Tibial nerve (tissue), 4 donors: ENCODE data around the gene PLB1. TPM values are rescaled to one million over a fixed set of nuclear protein-coding genes. Genes with fewer than 3 reads are reported as not detected.

ENCODE experiments used
- DNase-seq, 2 donors: peaks; one replicate each; pipeline ENCODE4 v3.0.0-alpha.2; 2019; ENCODE audit warnings: low spot score in 2 of 2
- H3K27ac ChIP-seq, 4 donors: fragments of 200-600 bp; sonication (generic) in 3 of 4; one replicate each; pipeline ENCODE4 v1.5.1; 2017 to 2019; ENCODE audit warnings: mild to moderate bottlenecking in 1 of 4
- H3K27me3 ChIP-seq, 2 donors: fragments of 200-600 bp; sonication (generic) in 1 of 2; one replicate each; pipeline versions ENCODE4 v1.5.1 to v1.6.0; 2017 to 2019
- H3K36me3 ChIP-seq, 3 donors: fragments of 200-600 bp; sonication (generic); one replicate each; pipeline ENCODE4 v1.5.1; 2018 to 2019
- H3K4me1 ChIP-seq, 4 donors: fragments of 200-600 bp; sonication (generic) in 3 of 4; one replicate each; pipeline ENCODE4 v1.5.1; 2017 to 2019
- H3K4me3 ChIP-seq, 4 donors: fragments of 200-600 bp; sonication (generic) in 3 of 4; one replicate each; pipeline ENCODE4 v1.5.1; 2017 to 2019; ENCODE audit warnings: mild to moderate bottlenecking in 1 of 4, moderate library complexity in 1 of 4
- H3K9me3 ChIP-seq, 4 donors: fragments of 200-600 bp; sonication (generic) in 3 of 4; one replicate each; pipeline ENCODE4 v1.5.1; 2017 to 2019
- EP300 ChIP-seq, 2 donors: sonication (generic); formaldehyde crosslinking; IDR thresholded peaks; one replicate each; pipeline ENCODE4 v1.6.1; 2017; ENCODE audit warnings: antibody characterized with exemption in 2 of 2, mild to moderate bottlenecking in 1 of 2
- POLR2A ChIP-seq, 2 donors: fragments of 450-650 bp; IDR thresholded peaks; one replicate each; pipeline ENCODE4 v1.6.1; 2017; ENCODE audit warnings: antibody characterized with exemption in 2 of 2, mild to moderate bottlenecking in 2 of 2, moderate library complexity in 2 of 2
- WGBS, 2 donors: methylation state at CpG; one replicate each; pipeline ENCODE4 v1.1.5; 2018; 5-methylcytosine and 5-hydroxymethylcytosine counted together
- total RNA-seq, 4 donors: library from RNA; depleted of rRNA; stranded (reverse); fragments of >200 nt; gene quantifications; one replicate each; pipeline ENCODE4 v1.1.0, GENCODE V29; 2016
- TF ChIP-seq, protein P1 (sequence below), 5 experiments: fragments of 200-600 bp in 3 of 5; fragments of 450-650 bp in 2 of 5; sonication (generic) in 3 of 5; IDR thresholded peaks; one replicate each; pipeline ENCODE4 v1.5.1; 2016 to 2019; ENCODE audit warnings: antibody characterized with exemption in 5 of 5, mild to moderate bottlenecking in 3 of 5, moderate library complexity in 2 of 5

PLB1 gene
- total RNA-seq, 4 donors from 2014 or later: 1.7 to 8.4 (median 4.7) TPM

DNA sequence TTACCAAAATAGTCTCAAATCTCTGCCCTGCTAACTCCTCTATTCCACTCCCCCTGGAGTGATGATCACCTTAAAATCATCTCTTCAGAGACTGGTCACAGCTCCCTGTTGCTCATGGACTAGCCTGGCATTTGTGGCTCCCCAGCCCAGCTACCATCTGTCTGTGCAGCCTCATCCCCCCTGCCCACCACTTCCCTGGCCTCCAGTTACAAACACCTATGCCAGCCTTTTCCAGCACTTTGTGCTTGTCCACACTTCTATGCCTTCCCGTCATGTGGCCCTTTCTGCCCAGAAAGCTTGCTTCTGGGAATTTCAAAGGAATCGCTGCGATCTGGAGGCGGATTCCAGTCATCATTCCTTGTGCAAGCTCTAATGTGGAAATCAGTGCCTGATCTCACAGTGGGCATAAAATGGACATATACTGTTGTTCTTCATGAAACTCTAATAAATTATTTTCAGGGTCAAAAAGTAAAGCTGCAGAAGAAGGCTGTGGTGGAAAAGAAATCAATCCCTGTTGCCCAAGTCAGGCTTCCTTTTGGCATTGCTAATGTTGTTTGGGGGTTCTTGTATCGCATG, 19.4 kb downstream of the PLB1 start:
- no peaks in the 10 kb centered on the region for H3K36me3 ChIP-seq
- H3K4me1 ChIP-seq: no peaks in the 10 kb centered on the region
- peaks cover 0 to 14% of the 10 kb centered on the region in 2 donors for H3K27me3 ChIP-seq
- H3K4me3 ChIP-seq: no peak overlapping the region
- H3K27ac ChIP-seq: no peak overlapping the region
- H3K9me3 ChIP-seq: peaks cover 0 to 8% (median 0%) of the 10 kb centered on the region in 4 donors
- TF ChIP-seq, protein P1, sequence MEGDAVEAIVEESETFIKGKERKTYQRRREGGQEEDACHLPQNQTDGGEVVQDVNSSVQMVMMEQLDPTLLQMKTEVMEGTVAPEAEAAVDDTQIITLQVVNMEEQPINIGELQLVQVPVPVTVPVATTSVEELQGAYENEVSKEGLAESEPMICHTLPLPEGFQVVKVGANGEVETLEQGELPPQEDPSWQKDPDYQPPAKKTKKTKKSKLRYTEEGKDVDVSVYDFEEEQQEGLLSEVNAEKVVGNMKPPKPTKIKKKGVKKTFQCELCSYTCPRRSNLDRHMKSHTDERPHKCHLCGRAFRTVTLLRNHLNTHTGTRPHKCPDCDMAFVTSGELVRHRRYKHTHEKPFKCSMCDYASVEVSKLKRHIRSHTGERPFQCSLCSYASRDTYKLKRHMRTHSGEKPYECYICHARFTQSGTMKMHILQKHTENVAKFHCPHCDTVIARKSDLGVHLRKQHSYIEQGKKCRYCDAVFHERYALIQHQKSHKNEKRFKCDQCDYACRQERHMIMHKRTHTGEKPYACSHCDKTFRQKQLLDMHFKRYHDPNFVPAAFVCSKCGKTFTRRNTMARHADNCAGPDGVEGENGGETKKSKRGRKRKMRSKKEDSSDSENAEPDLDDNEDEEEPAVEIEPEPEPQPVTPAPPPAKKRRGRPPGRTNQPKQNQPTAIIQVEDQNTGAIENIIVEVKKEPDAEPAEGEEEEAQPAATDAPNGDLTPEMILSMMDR (IDR thresholded peaks at IDR 0.05): no peak
- no peak for TF ChIP-seq POLR2A (IDR thresholded peaks at IDR 0.05)
- no peak for TF ChIP-seq EP300 (IDR thresholded peaks at IDR 0.05)
- no peak for DNase-seq
- WGBS, 2 donors: 86 to 90% methylated on average over 5 of the region's 5 CpGs

DNA sequence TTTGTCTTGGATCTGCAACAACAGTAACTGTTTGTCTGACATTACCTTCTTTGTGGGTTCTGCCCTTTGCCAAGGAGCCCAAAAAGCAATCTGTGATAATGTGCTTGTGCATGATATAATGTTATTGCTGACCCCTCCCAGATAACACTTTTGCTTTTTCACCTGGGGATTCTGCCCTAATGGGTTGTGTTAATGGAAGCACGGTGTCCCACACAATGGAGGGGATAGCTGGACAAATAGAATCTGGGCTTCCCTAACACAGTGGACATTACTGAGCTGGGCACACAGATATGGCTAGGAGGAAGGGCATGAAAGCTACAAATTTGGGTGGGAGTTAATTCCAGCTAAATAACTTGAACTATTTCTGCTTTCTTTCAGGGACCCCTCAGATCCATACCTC, 20.6 kb downstream of the PLB1 start:
- Histone ChIP-seq H3K27me3 (peaks cover 0 to 14% of the 10 kb centered on the region in 2 donors), H3K27ac (no peak overlapping the region), H3K4me3 (no peak overlapping the region), H3K36me3 (no peaks in the 10 kb centered on the region), H3K4me1 (no peaks in the 10 kb centered on the region), H3K9me3 (peaks cover 0 to 8% (median 0%) of the 10 kb centered on the region in 4 donors)
- TF ChIP-seq EP300 (IDR thresholded peaks at IDR 0.05): no peak
- TF ChIP-seq, protein P1 (IDR thresholded peaks at IDR 0.05): no peak
- no peak for TF ChIP-seq POLR2A (IDR thresholded peaks at IDR 0.05)
- WGBS, 2 donors: 77 to 88% methylated on average over 1 of the region's 1 CpG
- DNase-seq: no peak

DNA sequence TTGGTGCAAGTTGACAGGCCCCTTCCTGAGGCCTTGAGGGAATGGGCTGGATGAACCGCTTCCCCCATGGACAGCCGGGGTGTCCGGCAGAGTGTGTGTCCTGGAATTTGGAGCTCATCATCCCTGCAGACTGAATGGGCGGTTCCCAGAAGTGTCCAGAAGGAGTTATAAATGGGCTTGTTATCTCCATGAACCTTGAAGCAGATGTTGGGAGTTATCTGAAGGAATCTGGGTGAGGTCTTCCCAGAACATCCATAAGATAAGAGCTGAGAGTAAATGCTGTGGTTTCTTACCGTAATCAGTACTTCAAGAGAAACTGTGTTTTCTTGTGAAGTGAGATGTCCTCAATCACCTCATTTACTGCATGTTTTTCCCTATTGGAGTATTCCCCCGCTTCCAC, 21.1 kb downstream of the PLB1 start:
- no peaks in the 10 kb centered on the region for H3K4me1 ChIP-seq
- H3K27ac ChIP-seq: no peak overlapping the region
- no peak for TF ChIP-seq POLR2A (IDR thresholded peaks at IDR 0.05)
- TF ChIP-seq, protein P1 (IDR thresholded peaks at IDR 0.05): no peak
- no peak for TF ChIP-seq EP300 (IDR thresholded peaks at IDR 0.05)
- H3K27me3 ChIP-seq: peaks cover 0 to 16% of the 10 kb centered on the region in 2 donors
- H3K4me3 ChIP-seq: no peak overlapping the region
- 78 to 80% methylated on average over 6 of the region's 6 CpGs for WGBS, 2 donors
- no peak for DNase-seq
- H3K36me3 ChIP-seq: no peaks in the 10 kb centered on the region
- H3K9me3 ChIP-seq: peaks cover 0 to 7% (median 0%) of the 10 kb centered on the region in 4 donors

DNA sequence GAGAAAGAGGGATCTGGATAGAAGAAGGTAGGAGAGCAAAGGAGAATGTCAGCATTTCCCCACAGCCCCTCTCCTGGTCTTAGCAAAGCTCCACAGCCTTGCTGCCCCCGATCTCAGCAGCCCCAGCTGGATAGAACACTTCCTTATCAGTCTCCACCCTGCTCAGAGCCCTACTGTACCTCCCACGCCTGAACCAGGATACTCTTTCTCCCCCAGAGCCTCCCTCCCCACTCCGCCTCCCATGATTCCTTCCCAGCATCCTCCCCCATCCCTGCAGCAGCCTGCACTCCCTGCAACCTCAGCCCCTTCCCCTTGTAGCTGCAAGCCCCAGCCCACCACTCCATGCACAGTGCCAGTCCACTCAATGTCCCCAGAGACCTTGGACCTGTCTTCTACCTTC, 25.8 kb downstream of the PLB1 start:
- Histone ChIP-seq H3K4me3 (no peak overlapping the region), H3K4me1 (no peaks in the 10 kb centered on the region), H3K27ac (no peak overlapping the region), H3K9me3 (no peaks in the 10 kb centered on the region), H3K27me3 (peaks cover 0 to 40% of the 10 kb centered on the region in 2 donors), H3K36me3 (no peaks in the 10 kb centered on the region)
- TF ChIP-seq, protein P1 (IDR thresholded peaks at IDR 0.05): no peak
- TF ChIP-seq EP300 (IDR thresholded peaks at IDR 0.05): no peak
- 39 to 41% methylated on average over 3 of the region's 3 CpGs for WGBS, 2 donors
- DNase-seq: no peak

DNA sequence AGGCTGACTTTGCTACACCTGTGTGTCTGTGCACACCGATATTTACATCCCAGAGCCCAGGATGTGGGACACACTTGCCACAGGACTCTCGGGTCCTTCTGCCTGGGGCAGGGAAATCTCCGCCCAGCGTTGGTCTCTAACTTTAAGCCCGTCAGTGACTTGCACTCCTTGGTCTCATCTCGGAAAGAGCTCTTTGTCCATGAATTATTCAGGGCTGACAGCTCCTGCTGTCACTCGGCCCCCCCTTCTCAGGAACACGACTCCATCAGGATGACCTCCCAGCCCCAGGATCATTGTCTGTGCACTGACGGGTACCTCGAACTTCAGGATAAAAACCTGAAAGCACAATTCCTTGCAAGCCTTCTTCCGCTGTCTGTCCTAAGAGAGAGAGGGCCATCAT, 26.6 kb downstream of the PLB1 start:
- no peak overlapping the region for H3K27ac ChIP-seq
- peaks cover 0 to 31% of the 10 kb centered on the region in 2 donors for H3K27me3 ChIP-seq
- no peaks in the 10 kb centered on the region for H3K4me1 ChIP-seq
- no peak for DNase-seq
- H3K9me3 ChIP-seq: no peaks in the 10 kb centered on the region
- no peak overlapping the region for H3K4me3 ChIP-seq
- TF ChIP-seq POLR2A (IDR thresholded peaks at IDR 0.05): no peak
- TF ChIP-seq, protein P1 (IDR thresholded peaks at IDR 0.05): no peak
- no peak for TF ChIP-seq EP300 (IDR thresholded peaks at IDR 0.05)
- H3K36me3 ChIP-seq: no peaks in the 10 kb centered on the region
- 58 to 70% methylated on average over 11 of the region's 11 CpGs for WGBS, 2 donors
